A673 (cell line): Measurements from ENCODE around the gene KCNMA1.

Experiments
- CTCF ChIP-seq: fragments of 300-800, 200-600 bp; sonication (generic); conservative IDR thresholded peaks from 2 replicates; pipeline ENCODE4 v1.5.1; 2017; ENCODE audit warnings: low read depth, mild to moderate bottlenecking, antibody characterized with exemption, low read length, moderate library complexity, mixed read lengths
- EZH2 ChIP-seq: fragments of 200-600 bp; sonication (generic); IDR thresholded peaks from 2 replicates; pipeline ENCODE4 v1.6.1; 2017; ENCODE audit warnings: borderline replicate concordance, low read depth, mild to moderate bottlenecking, mixed read lengths, antibody characterized with exemption, low read length; ENCODE audit not compliant: poor library complexity, severe bottlenecking

- no peak for TF ChIP-seq CTCF
- no peak for TF ChIP-seq EZH2
Measured at GRCh38 chr10:77571490-77571889, 66.1 kb downstream of the KCNMA1 start.
